ENCODE measurements around the gene ARGLU1. TPM values are rescaled to one million over a fixed set of nuclear protein-coding genes. Genes with fewer than 3 reads are reported as not detected.
A peak's percentile ranks its signal among the peaks of the same experiment; 100 is the strongest.

The ARGLU1 gene
- polyA plus RNA-seq, 1 donor (not counting 4 experiments of a cell fraction or from before 2014, with no cell fraction given), result 96.8 TPM

- peaks cover 2% of the 10 kb centered on the region for H3K9me1 ChIP-seq (ENCODE audit: control insufficient read depth, extremely low read depth, insufficient read depth, low read length)
- no peak overlapping the region for H3K4me3 ChIP-seq (ENCODE audit: control insufficient read depth in 2 of 3, extremely low read depth in 1 of 3, insufficient read depth in 2 of 3, low read depth in 1 of 3, low read length in 3 of 3)
- H3K9me3 ChIP-seq (ENCODE audit: control insufficient read depth, low read depth, low read length), result no peaks in the 10 kb centered on the region
- no peak overlapping the region for H3K27ac ChIP-seq (ENCODE audit: control insufficient read depth, insufficient read depth, low read length)
- peak; percentile 32 for FAIRE-seq
- dilution Hi-C loops (cut with MboI; ENCODE audit: extremely low pct_ligation_motif_present, low sequenced_read_pairs), result no loop called here
- no peak overlapping the region for H2AFZ ChIP-seq (ENCODE audit: control insufficient read depth, low read length)
- H3K9ac ChIP-seq (ENCODE audit: control insufficient read depth, extremely low read depth, insufficient read depth, low read length), result no peak overlapping the region
- H3K36me3 ChIP-seq (ENCODE audit: control insufficient read depth in 2 of 2, extremely low read depth in 1 of 2, insufficient read depth in 2 of 2, low read length in 2 of 2), result peaks cover 0 to 9% of the 10 kb centered on the region in 2 experiments
- no peak for DNase-seq (ENCODE audit: low read depth, low spot score)
- H3K4me1 ChIP-seq (ENCODE audit: control insufficient read depth, extremely low read depth, insufficient read depth, low read length), result peaks cover 72% of the 10 kb centered on the region
- TF ChIP-seq CTCF (optimal IDR thresholded peaks at IDR 0.05 in 1 of 3, IDR thresholded peaks at IDR 0.05 in 1 of 3, conservative IDR thresholded peaks at IDR 0.05 in 1 of 3; ENCODE audit: extremely low read depth in 1 of 3, insufficient read depth in 2 of 3, low read length in 3 of 3) (no peak), EZH2 (IDR thresholded peaks at IDR 0.05; ENCODE audit: low read length) (no peak)
- no peak overlapping the region for H3K4me2 ChIP-seq (ENCODE audit: control insufficient read depth, extremely low read depth, insufficient read depth, low read depth, low read length)
- H3K27me3 ChIP-seq (ENCODE audit: control insufficient read depth, extremely low read depth, insufficient read depth, low read length), result no peaks in the 10 kb centered on the region
- peaks cover 10% of the 10 kb centered on the region for H4K20me1 ChIP-seq (ENCODE audit: control insufficient read depth, extremely low read depth, insufficient read depth, low read length)
- peaks cover 99% of the 10 kb centered on the region for H3K79me2 ChIP-seq (ENCODE audit: control insufficient read depth, insufficient read depth, low read length)
Observed at GRCh38 chr13:106525865-106526264, 42.1 kb downstream of the ARGLU1 start.

GRCh38 chr13:106524108-106524507 is 43.8 kb downstream of the ARGLU1 start:
- FAIRE-seq (no peak), DNase-seq (ENCODE audit: low read depth, low spot score) (no peak)
- H3K4me1 ChIP-seq (ENCODE audit: control insufficient read depth, extremely low read depth, insufficient read depth, low read length), result peaks cover 64% of the 10 kb centered on the region
- no peaks in the 10 kb centered on the region for H3K27me3 ChIP-seq (ENCODE audit: control insufficient read depth, extremely low read depth, insufficient read depth, low read length)
- dilution Hi-C loops (cut with MboI; ENCODE audit: extremely low pct_ligation_motif_present, low sequenced_read_pairs), result no loop called here
- H3K4me2 ChIP-seq (ENCODE audit: control insufficient read depth, extremely low read depth, insufficient read depth, low read depth, low read length), result peak overlapping the region; percentile 76
- peaks cover 10% of the 10 kb centered on the region for H4K20me1 ChIP-seq (ENCODE audit: control insufficient read depth, extremely low read depth, insufficient read depth, low read length)
- H3K9ac ChIP-seq (ENCODE audit: control insufficient read depth, extremely low read depth, insufficient read depth, low read length), result no peak overlapping the region
- peaks cover 2% of the 10 kb centered on the region for H3K9me1 ChIP-seq (ENCODE audit: control insufficient read depth, extremely low read depth, insufficient read depth, low read length)
- H3K27ac ChIP-seq (ENCODE audit: control insufficient read depth, insufficient read depth, low read length), result peak overlapping the region; percentile 78
- no peaks in the 10 kb centered on the region for H3K9me3 ChIP-seq (ENCODE audit: control insufficient read depth, low read depth, low read length)
- no peak overlapping the region for H2AFZ ChIP-seq (ENCODE audit: control insufficient read depth, low read length)
- peaks cover 0 to 9% of the 10 kb centered on the region in 2 experiments for H3K36me3 ChIP-seq (ENCODE audit: control insufficient read depth in 2 of 2, extremely low read depth in 1 of 2, insufficient read depth in 2 of 2, low read length in 2 of 2)
- H3K4me3 ChIP-seq (ENCODE audit: control insufficient read depth in 2 of 3, extremely low read depth in 1 of 3, insufficient read depth in 2 of 3, low read depth in 1 of 3, low read length in 3 of 3), result no peak overlapping the region
- no peak for TF ChIP-seq CTCF (optimal IDR thresholded peaks at IDR 0.05 in 1 of 3, IDR thresholded peaks at IDR 0.05 in 1 of 3, conservative IDR thresholded peaks at IDR 0.05 in 1 of 3; ENCODE audit: extremely low read depth in 1 of 3, insufficient read depth in 2 of 3, low read length in 3 of 3)
- TF ChIP-seq EZH2 (IDR thresholded peaks at IDR 0.05; ENCODE audit: low read length), result no peak
- peaks cover 99% of the 10 kb centered on the region for H3K79me2 ChIP-seq (ENCODE audit: control insufficient read depth, insufficient read depth, low read length)
